ENCODE measurements around the gene CELF5. TPM values are rescaled to one million over a fixed set of nuclear protein-coding genes. Genes with fewer than 3 reads are reported as not detected.
"Not testable (repeated sequence)": the region's sequence is repeated elsewhere in the genome, so short reads cannot be mapped to it uniquely, and the experiment has no call there.

The CELF5 gene
- total and polyA plus RNA-seq, 7 donors = 0.06 TPM; not detected in 6

DNA sequence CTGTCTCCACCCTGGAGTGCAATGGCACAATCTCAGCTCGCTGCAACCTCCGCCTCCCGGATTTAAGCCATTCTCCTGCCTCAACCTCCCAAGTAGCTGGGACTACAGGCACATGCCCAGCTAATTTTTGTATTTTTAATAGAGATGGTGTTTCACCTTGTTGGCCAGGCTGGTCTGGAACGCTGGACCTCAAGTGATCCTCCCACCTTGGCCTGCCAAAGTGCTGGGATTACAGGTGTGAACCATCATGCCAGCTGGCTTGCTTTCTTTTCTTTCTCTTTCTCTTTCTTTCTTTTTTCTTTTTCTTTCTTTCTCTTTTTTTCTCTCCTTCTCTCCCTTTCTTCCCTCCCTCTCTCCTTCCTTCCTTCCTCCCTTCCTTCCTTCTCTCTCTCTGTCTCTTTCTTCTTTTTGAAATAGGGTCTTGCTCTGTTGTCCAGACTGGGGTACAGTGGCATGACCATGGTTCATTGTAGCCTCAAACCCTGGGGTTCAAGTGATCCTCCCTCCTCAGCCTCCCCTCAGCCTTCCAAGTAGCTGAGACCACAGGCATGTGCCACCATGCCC lies 108.6 kb downstream of the CELF5 start:
- intact Hi-C loops (cut with DNase I) = no loop called here
- peaks cover 29% of the 10 kb centered on the region for H3K4me1 ChIP-seq
- 64 to 73% (median 72%) methylated on average over 4 of the region's 4 CpGs for WGBS, 3 donors
- no peaks in the 10 kb centered on the region for H3K36me3 ChIP-seq (ENCODE audit: insufficient read depth in 1 of 2, low read depth in 1 of 2)
- TF ChIP-seq, protein P1, sequence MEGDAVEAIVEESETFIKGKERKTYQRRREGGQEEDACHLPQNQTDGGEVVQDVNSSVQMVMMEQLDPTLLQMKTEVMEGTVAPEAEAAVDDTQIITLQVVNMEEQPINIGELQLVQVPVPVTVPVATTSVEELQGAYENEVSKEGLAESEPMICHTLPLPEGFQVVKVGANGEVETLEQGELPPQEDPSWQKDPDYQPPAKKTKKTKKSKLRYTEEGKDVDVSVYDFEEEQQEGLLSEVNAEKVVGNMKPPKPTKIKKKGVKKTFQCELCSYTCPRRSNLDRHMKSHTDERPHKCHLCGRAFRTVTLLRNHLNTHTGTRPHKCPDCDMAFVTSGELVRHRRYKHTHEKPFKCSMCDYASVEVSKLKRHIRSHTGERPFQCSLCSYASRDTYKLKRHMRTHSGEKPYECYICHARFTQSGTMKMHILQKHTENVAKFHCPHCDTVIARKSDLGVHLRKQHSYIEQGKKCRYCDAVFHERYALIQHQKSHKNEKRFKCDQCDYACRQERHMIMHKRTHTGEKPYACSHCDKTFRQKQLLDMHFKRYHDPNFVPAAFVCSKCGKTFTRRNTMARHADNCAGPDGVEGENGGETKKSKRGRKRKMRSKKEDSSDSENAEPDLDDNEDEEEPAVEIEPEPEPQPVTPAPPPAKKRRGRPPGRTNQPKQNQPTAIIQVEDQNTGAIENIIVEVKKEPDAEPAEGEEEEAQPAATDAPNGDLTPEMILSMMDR (IDR thresholded peaks at IDR 0.05) = no peak
- DNase-seq (no peak), ATAC-seq (no peak)
- no peak overlapping the region for H3K4me3 ChIP-seq
- no peaks in the 10 kb centered on the region for H3K9me3 ChIP-seq
- no peak overlapping the region for H3K27ac ChIP-seq
- H3K27me3 ChIP-seq (ENCODE audit: insufficient read depth in 3 of 3, low read length in 2 of 3) = no peaks in the 10 kb centered on the region

- WGBS, 3 donors = 84 to 94% (median 88%) methylated on average over 8 of the region's 8 CpGs
- H3K27ac ChIP-seq = no peak overlapping the region
- no peaks in the 10 kb centered on the region for H3K27me3 ChIP-seq (ENCODE audit: insufficient read depth in 3 of 3, low read length in 2 of 3)
- H3K4me1 ChIP-seq = peaks cover 29% of the 10 kb centered on the region
- TF ChIP-seq, protein P1 (IDR thresholded peaks at IDR 0.05) = no peak
- no peak overlapping the region for H3K4me3 ChIP-seq
- no peaks in the 10 kb centered on the region for H3K36me3 ChIP-seq (ENCODE audit: insufficient read depth in 1 of 2, low read depth in 1 of 2)
- ATAC-seq = no peak
- DNase-seq = no peak
- intact Hi-C loops (cut with DNase I) = no loop called here
- H3K9me3 ChIP-seq = no peaks in the 10 kb centered on the region
These were observed 109.2 kb downstream of the CELF5 start for GRCh38 chr19:3333662-3334061.

DNA sequence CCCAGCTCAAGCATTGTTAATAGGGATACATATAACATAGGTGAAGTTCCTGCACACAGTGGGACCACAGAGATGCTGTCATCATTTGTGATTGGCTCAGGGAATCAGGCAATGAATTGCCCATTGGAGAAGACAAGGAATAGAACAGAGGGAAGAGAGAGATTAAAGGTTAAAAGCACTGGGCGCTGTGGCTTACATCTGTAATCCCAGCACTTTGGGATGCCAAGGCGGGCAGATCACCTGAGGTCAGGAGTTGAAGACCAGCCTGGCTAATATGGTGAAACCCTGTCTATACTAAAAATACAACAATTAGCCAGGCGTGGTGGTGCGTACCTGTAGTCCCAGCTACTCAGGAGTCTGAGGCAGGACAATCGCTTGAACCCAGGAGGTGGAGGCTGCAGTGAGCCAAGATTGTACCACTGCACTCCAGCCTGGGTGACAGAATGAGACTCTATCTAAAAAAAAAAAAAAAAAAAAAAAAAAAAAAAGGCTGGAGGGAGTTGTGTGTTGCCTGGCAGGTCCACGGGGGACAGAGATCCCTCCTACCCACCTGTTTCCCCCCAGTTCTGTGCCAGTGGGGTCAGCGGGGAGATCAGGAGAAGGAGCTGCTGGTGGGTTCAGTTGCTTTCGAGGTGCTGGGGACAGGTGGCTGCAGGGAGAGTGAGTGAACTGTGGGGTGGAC lies 110.4 kb downstream of the CELF5 start:
- DNase-seq; H3K4me3 ChIP-seq; H3K27me3 ChIP-seq (ENCODE audit: insufficient read depth in 3 of 3, low read length in 2 of 3); H3K9me3 ChIP-seq; H3K36me3 ChIP-seq (ENCODE audit: insufficient read depth in 1 of 2, low read depth in 1 of 2); intact Hi-C loops (cut with DNase I): not testable (repeated sequence)
- peak overlapping the region; percentile 84 for H3K27ac ChIP-seq
- peaks cover 29% of the 10 kb centered on the region for H3K4me1 ChIP-seq
- WGBS, 3 donors = 40 to 70% (median 53%) methylated on average over 8 of the region's 8 CpGs
- peak in 1 of 4 donors; percentile 4 for ATAC-seq

DNA sequence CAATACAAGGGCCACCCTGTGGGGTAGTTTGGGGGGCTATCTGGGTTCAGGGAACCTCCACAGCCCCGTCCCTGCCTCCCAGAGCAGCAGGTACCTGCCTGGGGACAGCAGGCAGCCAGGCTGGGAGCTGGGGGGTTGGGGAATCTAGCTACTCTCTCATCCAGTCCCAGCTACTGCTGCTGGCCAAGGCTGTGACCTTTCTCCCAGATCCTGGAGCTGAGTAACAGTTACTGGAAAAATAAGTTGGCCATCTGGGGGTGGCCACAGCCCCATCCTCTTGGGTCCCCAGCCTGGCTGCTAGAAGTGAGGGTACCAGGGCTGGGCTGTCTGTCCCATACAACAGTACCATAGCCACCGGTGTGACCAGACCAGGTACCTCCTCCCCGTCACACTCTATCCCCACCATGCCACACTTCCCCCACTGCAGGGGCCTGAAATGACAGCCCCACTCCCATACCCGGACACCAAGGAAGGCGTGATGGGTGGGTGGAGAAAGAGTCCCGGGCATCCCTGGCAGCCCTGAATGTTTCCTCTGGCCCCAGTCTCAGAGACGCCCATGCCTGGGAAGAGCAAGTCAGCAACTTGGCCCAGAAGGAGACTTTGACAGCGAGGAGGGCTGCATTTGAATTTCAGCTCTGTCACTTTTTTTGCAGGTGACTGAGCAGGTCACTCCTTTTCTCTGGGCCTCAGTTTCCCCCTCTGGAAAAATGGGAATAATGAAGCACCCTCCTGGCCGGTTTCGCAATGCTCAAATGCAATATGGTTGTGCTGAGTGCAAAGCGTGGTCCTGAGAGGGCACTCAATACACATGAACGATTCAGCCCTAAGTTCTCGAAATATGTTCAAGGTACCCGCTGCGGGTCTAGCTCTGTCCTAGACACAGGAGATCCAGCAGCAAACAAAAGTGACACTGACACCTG lies 111.2 kb downstream of the CELF5 start:
- 66 to 73% (median 68%) methylated on average over 15 of the region's 15 CpGs for WGBS, 3 donors
- ATAC-seq = peak; percentile 55 to 69 (median 60)
- H3K4me3 ChIP-seq = peak overlapping the region; percentile 15
- intact Hi-C loops (cut with DNase I) = no loop called here
- TF ChIP-seq, protein P1 (IDR thresholded peaks at IDR 0.05) = no peak
- peak; percentile 74 to 76 for DNase-seq
- no peaks in the 10 kb centered on the region for H3K9me3 ChIP-seq
- H3K36me3 ChIP-seq (ENCODE audit: insufficient read depth in 1 of 2, low read depth in 1 of 2) = no peaks in the 10 kb centered on the region
- H3K27me3 ChIP-seq (ENCODE audit: insufficient read depth in 3 of 3, low read length in 2 of 3) = no peaks in the 10 kb centered on the region
- H3K27ac ChIP-seq = peak overlapping the region; percentile 84
- peaks cover 29% of the 10 kb centered on the region for H3K4me1 ChIP-seq

DNA sequence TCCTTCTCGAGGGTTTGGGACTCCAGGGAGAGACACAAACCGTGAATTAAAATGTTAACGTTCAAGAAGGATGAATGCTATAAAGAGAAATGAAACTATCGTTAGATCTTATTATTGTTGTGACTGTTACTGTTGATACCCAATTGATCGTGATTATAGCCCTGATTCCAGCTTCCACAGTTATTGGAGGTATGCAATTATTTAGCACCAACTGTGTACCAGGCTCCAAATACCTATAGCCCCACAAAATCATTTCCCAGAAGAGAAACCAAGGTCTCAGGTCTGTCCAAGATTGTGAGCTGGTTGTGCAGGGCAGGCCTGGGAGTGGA lies 111.9 kb downstream of the CELF5 start:
- ATAC-seq (no peak), DNase-seq (no peak)
- no peaks in the 10 kb centered on the region for H3K9me3 ChIP-seq
- WGBS, 3 donors = 29 to 37% (median 30%) methylated on average over 5 of the region's 5 CpGs
- H3K27ac ChIP-seq = peak overlapping the region; percentile 84
- H3K4me3 ChIP-seq = peak overlapping the region; percentile 15
- peaks cover 29% of the 10 kb centered on the region for H3K4me1 ChIP-seq
- intact Hi-C loops (cut with DNase I) = no loop called here
- no peaks in the 10 kb centered on the region for H3K27me3 ChIP-seq (ENCODE audit: insufficient read depth in 3 of 3, low read length in 2 of 3)
- H3K36me3 ChIP-seq (ENCODE audit: insufficient read depth in 1 of 2, low read depth in 1 of 2) = no peaks in the 10 kb centered on the region
- TF ChIP-seq, protein P1 (IDR thresholded peaks at IDR 0.05) = no peak

Measured in psoas muscle (tissue), 8 donors.